Stimulated activated CD8-positive, alpha-beta memory T cell treated with anti-CD3 and anti-CD28 coated beads, Interleukin-15, amount 100 ng/mL, for 48 hours (primary cell): ENCODE measurements around the gene SCN8A.

ENCODE experiments used
- DNase-seq, 2 donors: peaks; one replicate each; pipeline ENCODE4 v3.0.0-alpha.2; 2020; ENCODE audit warnings: low read depth in 2 of 2

Gene SCN8A

GRCh38 chr12:51833448-51834227 is 242.6 kb downstream of the SCN8A start:
- no peak for DNase-seq

- DNase-seq, result no peak
These were observed 243.4 kb downstream of the SCN8A start for GRCh38 chr12:51834411-51834810.

DNA sequence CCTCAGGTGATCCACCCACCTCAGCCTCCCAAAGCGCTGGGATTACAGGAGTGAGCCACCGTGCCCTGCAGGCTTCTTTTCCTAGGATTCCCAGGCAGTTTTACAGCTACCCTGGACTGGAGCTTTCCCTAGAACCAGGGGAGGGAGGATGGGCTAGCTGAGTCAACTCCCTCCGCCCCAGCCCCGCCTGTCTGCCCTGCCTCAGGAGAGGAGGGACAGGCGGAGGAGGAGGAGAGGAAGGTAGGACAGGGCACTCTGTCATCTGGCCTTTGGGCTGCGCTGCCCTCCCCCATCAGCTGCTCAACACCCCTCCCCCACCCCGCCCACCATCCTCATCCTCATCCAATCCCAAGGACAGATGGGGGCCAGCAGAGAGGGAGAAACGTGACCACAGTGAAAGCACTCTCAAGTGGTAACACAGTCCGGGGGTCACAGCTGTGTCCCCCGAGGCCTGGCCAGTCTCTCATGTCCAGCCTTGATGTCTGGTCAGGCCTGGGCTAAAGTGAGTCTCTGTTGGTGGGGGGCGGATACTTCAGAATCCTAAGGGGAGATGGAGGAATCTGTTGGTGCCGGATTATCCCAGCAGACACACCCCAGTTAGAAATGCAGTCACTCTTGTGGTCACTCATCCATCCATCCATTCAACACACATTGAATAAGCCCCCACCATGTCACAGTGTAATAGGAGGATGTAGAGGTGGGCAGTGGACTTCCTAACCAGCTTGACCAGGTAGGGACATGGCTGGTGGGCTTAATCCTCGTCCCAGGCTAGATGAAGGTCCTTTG is 245.2 kb downstream of the SCN8A start:
- DNase-seq, result no peak

DNA sequence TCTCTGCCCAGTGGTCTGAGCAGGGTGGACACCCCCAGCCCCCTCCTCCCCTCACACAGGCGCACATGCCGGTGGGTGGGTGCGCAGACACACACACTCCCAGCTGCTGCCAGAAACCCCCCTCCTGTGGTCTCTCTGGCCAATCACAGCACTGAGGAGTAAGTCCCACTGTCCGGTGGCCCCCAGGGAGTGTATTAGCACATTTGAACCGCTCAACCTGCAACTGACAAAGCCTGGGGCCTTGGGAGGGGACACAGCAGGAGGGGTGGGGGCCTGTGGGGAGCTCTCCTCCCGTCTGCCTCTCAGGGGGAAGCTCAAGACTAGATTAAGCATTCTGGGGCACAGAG is 245.8 kb downstream of the SCN8A start:
- DNase-seq, result no peak

GRCh38 chr12:51837286-51837685 is 246.3 kb downstream of the SCN8A start:
- no peak for DNase-seq

DNA sequence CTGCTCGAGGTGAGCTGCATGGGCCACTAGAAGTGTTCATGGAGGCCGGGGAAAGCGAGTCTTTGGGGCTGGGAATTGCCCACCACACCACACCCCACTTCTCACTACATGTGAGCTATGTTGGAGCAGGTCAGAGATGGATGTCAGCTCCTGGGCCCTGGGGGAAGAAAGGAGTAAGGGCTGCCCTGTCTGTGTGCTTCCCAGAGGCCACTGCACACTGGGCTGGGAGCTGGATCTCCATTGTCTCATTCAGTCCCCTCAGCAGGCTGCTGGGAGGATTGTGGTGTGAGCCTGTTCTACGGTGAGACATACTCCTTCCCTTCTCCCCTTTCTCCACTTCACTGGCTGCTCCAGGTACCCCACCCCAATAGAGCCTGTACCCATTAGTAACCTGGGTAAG is 247.0 kb downstream of the SCN8A start:
- DNase-seq, result no peak

DNA sequence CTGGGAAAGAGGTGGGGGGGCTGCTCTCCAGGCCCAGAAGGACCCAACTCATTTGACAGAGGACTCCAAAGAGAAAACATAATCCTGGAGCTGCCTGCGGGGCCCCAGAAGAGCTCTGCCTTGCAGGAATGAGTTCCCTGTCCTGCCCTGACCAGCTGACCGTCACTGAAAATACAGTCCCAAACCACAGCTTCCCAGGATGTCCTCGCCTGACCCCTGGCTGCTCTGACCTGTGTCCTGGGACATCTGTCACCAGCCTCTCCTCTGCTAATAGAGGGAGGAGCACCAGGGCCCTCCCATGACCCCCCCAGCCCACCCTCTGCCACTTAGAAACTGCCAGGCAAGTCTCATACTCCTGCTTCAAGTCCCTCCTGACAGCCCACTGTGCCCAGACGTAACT is 247.7 kb downstream of the SCN8A start:
- no peak for DNase-seq

DNA sequence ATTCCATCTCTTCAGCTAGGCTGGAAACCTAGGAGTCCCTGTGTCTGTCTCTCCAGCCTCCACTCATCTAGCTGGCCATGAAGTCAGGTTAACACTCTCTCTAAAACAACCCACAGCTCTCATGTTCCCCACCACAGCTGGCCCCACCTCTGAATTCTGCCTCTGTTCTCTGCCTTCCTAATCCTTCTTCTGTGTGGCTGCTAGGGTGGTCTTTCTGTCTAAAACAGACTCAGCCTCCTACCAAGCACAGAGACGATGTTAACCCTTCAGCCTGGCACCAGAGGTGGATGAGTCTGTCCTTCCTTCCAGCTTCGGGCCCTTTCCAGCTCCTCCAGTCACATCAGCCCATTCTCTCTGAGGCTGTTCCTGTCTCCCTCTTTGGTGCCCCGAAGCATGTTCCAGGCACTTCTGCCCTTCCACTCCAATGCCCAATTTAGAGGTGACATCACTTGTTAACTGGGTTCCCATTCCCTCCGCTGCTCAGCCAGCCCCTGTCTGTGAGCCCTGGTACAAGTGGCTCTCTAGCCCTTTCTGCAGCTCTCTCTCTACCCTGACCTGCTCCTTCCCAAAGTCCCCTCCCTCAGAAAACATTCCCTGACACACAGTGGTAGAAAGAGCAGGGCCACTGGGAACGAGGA is 248.4 kb downstream of the SCN8A start:
- no peak for DNase-seq

- DNase-seq, result no peak
These were observed 249.9 kb downstream of the SCN8A start for GRCh38 chr12:51840966-51841365.

DNA sequence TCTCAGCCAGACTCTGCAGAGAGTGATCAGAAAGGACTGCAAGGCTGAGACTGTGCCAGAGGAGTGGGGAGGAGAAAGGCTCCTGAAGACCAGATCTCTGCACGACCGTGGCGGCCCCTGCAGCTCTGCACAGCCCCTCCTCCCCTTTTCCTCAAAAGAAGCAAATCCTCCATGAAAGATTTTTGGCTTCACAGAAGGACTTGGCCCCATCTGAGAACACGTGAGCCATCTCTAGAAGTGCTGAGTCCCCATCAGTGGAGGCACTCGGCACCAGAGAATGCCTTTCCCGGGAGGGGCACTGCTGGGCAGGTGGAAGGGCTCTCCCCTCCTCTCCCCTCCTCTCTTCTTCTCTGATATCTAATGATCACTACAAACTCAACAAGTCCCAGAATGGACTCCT is 250.7 kb downstream of the SCN8A start:
- DNase-seq, result no peak

GRCh38 chr12:51844854-51845253 is 253.8 kb downstream of the SCN8A start:
- DNase-seq, result no peak

GRCh38 chr12:51845482-51845881 is 254.4 kb downstream of the SCN8A start:
- no peak for DNase-seq

DNA sequence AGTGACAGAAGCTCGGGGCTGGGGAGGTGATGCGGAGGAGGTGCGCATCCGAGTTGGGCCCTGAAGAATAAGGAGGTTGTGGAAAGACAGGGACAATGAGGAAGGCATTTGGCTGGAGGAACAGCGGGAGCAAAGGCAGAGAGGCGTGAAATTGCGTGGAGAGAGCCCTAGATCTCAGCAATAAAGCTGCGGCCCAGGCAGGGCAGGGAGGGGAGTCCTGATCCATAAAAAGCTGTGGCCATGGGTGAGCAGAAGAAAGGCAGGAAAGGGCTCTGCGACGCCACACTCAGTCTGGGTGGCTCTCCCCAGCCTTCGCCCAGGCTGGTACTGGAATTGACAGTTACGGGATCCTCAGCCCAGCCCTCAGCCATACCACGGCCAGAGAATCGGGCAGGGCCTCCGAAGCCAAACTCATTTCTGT is 255.2 kb downstream of the SCN8A start:
- DNase-seq, result no peak

- DNase-seq, result peak in 1 of 2 donors; percentile 26
These were observed 256.0 kb downstream of the SCN8A start for GRCh38 chr12:51846911-51847642.

DNA sequence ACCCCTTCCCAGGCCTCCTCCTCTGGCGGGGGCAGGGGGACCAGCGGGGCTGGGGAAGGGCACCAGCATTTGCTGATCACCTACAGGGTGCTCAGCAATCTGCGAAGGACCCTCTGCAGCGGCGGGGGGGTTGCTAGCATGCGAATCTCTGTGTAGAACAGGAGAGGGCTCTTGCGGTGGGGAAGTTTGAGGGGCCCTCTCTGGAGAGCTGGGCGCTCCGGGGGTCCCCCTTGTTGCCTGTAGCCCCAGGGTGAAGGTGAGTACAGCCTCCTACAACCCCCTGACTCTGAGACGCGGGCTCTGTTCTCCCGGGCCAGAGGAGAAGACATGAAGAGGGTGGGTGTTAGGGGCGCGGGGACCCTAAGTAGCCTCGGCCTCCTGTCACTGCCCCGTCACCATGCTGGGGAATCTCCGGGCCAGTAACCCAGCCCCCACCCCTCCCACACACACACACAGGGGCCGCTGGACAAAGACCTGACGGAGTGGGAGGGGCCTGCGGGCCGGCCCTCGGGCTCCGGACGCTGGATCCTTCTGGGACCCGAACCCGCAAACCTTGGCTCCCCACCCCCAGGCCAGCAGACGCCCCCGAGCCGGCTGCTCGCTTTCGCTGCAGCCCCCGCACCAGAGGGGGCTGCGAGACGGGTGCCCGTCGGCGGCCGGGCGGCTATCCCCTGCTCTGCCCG is 256.8 kb downstream of the SCN8A start:
- DNase-seq, result no peak

GRCh38 chr12:51848326-51848727 is 257.3 kb downstream of the SCN8A start, which contains the start of gene FIGNL2:
TSS of gene FIGNL2 (minus strand) at chr12:51848718. CDS start at chr12:51822413, 26,305 bp downstream.
- DNase-seq, result no peak

DNA sequence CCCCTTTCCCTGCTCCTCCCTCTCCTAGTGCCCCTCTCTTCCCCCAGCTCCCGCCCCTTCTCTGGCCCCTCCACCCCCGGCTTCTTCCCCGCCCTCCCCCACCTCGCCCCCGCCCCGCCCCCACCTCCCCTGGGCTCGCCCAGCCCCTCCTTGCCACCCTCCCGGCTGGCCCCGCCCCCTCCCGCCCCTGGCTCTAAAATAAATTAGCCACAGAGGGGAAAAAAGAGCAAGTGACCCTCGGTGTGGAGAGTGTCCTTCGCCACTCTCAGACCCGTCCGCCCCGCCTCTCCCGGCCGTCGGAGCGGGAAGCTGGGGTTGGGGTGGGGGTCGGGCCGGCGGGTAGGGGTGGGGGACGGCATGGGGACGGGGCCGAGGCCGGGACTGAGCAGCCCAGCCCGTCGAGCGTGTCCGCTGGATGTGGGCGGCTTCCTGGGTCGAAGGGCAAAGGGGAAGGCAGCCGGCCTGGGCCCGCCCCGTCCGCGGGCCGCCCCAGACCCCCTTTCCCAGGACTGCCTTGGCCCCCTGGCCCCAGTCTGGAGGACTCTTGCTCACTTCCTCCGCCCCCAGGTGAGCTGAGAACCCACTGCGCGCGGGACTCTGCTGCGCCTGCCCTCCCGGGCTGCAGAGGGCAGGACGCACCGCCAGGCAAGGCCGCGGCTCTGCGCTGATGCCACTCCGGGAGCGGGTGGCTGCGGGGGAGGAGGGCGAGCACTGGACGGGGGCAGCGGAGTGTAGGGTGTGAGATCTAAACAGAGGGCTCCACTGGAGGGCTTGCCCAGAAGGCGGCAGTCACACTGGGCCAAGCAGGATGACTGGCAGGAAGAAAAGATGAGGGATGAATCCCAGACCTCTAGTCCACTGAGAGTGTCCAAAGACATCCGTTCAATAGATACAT is 258.1 kb downstream of the SCN8A start:
- DNase-seq, result no peak

- DNase-seq, result no peak
These were observed 259.3 kb downstream of the SCN8A start for GRCh38 chr12:51850081-51850964.

DNA sequence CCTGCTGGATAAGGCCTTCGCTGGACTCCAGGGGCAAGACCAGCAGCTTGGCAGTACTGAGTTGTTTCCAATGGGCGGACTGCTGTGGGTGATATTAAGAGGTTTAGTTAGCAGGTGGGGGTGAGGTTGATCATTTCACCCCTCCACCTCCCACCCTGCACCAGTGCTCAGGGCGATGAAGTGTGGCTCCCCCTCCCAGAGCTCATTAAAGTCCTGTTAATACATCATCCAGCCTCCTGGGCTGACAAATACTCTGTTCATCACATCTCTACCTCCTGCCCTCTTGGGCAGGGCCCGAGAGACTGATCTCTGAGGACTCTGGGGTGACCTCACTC is 259.9 kb downstream of the SCN8A start:
- no peak for DNase-seq
